ENCODE data around the gene KLHL33.

- no peak for TF ChIP-seq POLR2A (IDR thresholded peaks at IDR 0.05; ENCODE audit: low read depth)
- TF ChIP-seq CTCF (IDR thresholded peaks at IDR 0.05) = no peak
- no peak for TF ChIP-seq POLR2AphosphoS5 (IDR thresholded peaks at IDR 0.05)
- TF ChIP-seq EP300 (IDR thresholded peaks at IDR 0.05) = no peak
Observed at GRCh38 chr14:20384886-20385285, 51.1 kb downstream of the KLHL33 start.

Measured in esophagus muscularis mucosa (tissue), 4 donors.